HG03378 (cell line): ENCODE measurements around the gene NVL.

Experiments
- ATAC-seq: cut with Tn5 transposase; IDR thresholded peaks from one replicate; pipeline ENCODE4 v1.9.1; 2021; ENCODE audit warnings: mild to moderate bottlenecking, moderate library complexity; ENCODE audit not compliant: unreplicated experiment

Gene NVL

DNA sequence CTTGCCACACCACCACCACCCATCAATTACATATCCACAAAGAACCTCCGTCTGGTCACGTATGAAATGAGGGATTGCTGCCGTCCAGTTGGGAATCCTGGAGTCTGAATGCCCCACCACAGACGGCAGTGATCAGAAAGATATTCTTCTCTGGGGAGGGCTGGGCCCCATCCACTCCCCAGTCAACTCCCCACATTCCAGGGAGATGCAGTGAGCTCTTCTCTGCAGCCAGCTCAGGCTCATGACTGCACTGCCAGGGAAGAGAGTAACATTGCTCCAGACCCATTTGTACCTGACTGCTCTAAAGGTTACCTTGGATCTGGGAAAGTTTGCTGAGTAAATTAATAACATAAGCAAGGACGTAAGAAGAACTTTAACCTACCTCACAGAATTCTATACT is 128.6 kb downstream of the NVL start:
- no peak for ATAC-seq

DNA sequence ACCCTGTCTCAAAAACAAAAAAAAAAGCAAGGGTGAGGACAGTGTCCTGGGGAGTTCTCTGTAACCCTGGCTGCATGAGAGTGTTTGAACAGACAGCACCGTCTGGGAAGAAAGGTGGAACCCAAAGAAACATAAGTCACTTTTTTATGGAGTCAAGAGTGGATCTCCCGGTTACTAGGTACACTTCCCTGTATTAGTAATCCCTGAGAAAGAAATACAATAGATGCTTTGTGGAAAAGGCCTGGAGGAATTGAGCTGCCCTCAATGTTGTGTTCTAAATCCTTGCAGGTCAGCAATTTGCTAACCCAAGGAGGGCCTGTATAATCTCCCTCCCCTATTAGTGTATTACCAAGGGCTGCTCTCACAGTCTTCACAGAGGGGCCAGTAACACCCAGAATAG is 130.3 kb downstream of the NVL start:
- no peak for ATAC-seq

DNA sequence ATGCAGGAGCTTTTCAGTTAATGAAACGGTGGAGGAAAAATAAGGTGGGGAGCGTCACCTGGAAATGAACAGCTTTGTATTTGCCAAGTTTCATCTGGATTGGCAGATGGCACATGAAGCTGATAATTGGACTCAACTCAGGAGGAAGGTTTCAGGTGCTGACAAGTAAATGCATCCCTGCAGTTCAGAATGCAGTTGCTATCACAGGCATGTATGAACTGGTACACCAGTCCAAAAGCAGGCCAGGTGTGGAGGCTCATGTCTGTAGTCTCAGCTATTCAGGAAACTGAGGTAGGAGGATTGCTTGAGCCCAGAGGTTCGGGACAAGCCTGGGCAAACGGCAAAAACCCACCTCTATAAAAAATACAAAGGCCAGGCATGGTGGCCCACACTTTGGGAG is 131.4 kb downstream of the NVL start:
- no peak for ATAC-seq

DNA sequence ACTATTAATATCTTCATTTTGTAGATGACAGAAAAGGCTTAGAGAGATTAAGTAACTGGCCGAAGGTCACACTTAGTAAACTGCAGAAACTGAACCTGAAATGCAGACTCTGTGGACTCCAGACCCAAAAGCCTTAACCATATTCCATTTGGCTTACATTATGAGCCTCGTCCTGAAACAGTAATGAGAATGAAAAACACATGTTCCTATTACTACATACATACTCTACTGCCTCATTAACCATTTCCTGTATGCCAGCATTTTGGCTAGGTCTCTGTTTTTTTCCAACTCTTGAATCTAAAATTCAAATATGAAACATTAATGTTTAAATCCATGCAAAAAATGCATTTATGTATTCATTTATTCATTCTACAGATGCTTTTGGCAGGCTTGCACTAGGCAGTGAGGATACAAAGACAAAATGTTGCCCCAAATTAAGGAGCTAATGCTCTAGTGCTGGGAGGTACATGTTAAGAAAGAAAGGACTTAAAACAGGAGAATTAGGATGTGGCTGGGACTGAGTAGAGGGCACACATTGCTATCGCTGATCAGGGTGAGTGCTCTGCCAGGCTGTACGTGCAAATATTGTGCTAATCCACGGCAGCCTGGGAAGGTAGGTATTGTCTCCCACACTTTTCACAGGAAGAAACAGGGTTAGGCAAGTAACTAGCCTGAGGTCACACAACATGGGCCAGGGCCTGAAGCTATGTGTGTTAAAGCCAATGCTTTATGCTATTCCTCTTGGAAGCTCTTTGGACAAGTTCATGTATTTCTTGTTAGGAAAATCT is 133.0 kb downstream of the NVL start:
- ATAC-seq, result no peak

DNA sequence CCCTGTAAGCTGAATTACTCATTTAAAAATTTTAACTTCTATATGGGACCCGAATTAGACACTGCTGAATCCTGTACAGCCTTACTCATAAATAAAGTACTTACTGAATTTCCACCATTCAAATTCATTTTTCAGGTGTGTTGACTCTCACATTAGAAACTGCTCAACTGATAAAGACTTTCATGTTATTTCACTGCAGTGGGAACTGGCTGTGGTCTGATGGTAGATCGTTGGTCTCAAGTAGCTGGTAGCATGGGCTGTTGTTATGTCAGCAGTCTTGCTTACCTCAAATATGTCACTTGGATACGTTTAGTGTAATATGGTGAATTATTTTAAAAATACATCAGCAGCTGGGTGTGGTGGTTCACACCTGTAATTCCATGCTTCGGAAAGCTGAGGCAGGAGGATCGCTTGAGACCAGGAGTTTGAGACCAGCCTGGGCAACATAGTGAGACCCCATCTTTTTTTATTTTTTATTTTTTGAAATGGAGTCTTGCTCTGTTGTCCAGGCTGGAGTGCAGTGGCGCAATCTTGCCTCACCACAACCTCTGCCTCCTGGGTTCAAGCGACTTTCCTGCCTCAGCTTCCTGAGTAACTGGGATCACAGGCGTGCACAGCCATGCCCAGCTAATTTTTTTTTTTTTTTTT is 136.5 kb downstream of the NVL start:
- no peak for ATAC-seq

DNA sequence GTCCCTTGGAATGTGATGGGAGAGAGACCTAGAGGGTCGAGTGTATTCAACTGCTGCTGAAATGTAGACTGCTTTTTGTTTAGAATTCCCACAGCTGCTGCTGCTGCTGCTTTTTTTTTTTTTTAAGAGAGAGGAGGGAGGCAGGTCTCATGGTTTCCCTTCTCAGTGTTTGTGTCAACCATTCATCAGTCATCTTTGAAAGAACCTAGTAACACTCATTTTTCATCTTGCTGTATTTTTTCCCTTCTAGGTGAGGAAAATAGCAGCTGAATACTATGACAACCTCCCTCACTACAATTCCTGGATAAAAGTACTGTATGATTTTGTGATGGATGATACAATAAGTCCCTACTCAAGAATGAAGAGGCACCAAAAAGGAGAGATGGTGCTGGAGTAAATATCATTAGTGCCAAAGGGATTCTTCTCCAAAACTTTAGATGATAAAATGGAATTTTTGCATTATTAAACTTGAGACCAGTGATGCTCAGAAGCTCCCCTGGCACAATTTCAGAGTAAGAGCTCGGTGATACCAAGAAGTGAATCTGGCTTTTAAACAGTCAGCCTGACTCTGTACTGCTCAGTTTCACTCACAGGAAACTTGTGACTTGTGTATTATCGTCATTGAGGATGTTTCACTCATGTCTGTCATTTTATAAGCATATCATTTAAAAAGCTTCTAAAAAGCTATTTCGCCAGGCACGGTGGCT is 137.7 kb downstream of the NVL start:
- no peak for ATAC-seq

DNA sequence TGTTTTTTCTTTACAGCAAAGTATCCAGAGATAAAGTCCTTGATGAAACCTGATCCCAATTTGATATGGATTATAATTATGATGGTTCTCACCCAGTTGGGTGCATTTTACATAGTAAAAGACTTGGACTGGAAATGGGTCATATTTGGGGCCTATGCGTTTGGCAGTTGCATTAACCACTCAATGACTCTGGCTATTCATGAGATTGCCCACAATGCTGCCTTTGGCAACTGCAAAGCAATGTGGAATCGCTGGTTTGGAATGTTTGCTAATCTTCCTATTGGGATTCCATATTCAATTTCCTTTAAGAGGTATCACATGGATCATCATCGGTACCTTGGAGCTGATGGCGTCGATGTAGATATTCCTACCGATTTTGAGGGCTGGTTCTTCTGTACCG is 140.4 kb downstream of the NVL start:
- ATAC-seq, result no peak

DNA sequence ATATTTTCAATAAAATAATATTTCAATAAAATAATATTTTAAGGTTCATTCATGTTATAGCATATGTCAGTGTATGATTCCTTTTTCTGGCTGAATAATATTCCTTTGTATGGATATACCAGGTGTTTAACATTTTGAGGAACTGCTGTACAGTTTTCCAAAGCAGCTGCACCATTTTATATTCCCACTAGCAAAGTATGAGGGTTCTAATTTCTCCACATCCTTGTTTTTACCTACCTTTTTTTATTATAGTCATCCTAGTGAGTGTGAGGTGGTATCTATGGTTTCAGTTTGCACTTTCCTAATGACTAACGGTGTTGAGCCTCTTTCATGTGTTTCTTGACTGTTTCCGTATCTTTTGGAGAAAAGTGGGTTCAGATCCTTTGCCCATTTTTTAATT is 141.7 kb downstream of the NVL start:
- no peak for ATAC-seq

DNA sequence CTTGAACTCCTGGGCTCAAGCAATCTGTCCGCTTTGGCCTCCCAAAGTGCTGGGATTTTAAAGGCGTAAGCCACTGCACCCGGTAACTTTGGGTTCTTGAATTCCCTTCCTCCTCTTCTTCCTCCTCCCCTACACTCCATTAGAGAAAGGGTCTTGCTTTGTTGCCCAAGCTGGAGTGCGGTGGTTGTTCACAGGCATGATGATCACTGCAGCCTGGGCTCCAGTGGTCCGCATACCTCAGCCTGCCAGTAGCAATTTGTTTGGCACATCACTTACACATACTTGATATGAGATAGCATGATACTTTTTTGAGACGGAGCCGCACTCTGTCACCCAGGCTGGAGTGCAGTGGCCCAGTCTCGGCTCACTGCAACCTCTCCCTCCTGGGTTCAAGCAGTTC is 144.8 kb downstream of the NVL start:
- ATAC-seq, result no peak

DNA sequence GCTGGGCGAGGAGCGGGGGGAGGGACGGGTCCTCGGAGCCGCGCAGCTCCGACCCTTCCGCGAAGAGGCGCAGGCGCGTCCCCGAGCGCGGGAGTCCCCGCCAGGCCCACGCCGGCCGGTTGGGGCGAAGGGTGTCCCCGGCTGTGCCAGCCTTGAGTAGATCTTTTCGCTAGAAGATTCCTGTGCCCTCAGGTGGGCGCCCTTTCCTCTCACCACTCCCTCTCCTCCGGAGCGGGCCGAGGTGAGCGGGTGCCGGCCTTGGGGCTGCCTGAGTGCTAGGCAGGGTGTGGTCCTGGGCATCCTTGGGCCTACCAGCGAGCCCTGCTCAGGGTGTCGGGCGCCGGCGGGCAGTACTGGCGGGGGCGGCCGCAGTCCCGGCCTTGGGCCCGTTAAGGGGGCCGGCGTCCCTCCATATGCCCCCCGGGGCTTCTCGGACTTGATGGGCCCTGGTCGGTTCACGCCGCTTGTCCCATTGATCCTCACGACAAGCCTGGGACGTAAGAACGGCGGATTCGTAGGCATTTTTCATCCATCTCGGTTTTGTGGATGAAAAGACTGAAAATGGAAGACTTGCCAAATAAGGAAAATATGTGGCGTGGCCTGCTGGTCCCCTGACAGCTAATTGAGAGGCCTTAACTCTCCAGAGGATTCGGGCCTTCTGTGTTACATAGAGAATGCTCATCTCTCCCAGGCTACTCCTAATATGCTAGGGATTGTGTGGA is 146.2 kb downstream of the NVL start:
- peak; percentile 38 for ATAC-seq

DNA sequence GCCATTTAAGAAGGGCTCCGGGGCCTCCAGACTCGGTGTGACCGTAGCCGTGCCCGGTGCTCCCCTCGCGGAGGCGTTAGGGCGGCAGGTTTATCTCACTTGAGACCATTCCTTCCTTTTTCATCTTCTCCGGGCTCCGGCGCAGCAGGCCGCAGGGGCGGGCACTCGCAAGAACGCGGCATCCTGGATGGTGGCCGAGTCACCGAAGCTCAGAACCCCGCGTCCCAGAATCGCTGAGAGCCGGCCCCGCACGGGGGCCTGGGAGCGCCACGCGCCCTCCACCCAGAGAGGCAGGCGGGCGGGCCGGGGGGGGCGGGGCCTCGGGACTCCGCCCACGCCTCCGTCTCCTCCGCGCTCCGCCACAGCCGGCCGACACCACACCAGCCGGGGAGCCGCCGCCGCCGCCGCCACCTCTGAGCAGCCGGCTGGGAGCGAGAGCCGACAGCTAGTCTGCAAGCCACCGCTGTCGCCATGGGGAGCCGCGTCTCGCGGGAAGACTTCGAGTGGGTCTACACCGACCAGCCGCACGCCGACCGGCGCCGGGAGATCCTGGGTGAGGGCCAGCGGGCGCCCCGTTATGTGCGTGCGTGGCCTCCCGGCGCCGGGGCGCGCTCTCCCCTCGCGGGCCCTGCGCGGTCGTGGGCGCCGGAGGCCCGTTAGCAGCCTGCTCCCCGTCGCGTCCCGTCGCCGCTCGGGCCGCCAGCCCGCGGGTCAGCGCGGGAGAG is 146.9 kb downstream of the NVL start, which contains the start of gene DEGS1:
DEGS1 (plus strand) TSS at position 375 of the 725 bp plus-strand sequence; CDS start at position 472, 97 bp downstream.
- peak; percentile 42 for ATAC-seq

DNA sequence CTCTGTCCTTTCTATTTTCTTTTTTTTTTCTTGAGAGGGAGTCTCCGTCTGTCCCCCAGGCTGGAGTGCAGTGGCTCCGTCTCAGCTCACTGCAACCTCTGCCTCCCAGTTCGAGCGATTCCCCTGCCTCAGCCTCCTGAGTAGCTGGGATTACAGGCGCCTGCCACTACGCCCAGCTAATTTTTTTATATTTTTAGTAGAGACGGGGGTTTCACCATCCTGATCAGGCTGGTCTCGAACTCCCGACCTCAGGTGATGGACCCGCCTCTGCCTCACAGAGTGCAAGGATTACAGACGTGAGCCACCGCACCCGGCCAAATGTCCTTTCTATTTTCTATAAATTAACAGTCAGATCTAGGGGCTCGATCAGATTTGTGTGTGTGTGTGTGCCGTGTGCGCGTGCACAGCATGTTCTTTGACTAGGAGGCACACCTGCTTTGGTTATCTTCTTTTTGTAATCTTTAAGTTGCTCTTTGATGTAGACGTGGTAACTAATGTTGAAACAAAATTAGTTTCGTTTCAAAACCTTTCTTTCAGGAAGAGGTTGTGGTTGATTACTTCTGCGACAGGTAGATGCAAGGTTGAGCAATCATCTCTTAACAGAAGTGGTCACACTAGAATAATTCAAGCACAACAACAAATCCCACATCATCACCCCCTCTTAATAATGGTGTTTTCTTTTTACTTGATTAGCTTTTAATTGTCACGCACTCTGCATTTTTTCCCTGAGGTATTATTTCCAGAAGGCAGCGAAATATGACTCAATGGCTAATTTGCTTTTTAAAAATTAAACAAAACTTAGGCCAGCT is 147.7 kb downstream of the NVL start:
- ATAC-seq, result peak; percentile 50

DNA sequence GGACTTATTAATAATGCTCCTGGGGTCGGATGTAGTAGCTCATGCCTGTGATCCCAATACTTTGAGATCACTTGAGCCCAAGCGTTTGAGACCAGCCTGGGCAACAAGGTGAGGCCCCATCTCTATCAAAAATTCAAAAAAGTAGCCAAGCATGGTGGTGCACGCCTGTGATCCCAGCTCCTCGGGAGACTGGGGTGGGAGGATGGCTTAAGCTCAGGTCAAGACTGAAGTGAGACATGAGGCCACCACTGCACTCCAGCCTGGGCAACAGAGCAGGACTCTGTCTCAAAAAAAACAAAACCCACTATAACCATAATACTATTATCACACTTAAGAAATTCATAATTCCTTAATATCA is 148.5 kb downstream of the NVL start:
- no peak for ATAC-seq

DNA sequence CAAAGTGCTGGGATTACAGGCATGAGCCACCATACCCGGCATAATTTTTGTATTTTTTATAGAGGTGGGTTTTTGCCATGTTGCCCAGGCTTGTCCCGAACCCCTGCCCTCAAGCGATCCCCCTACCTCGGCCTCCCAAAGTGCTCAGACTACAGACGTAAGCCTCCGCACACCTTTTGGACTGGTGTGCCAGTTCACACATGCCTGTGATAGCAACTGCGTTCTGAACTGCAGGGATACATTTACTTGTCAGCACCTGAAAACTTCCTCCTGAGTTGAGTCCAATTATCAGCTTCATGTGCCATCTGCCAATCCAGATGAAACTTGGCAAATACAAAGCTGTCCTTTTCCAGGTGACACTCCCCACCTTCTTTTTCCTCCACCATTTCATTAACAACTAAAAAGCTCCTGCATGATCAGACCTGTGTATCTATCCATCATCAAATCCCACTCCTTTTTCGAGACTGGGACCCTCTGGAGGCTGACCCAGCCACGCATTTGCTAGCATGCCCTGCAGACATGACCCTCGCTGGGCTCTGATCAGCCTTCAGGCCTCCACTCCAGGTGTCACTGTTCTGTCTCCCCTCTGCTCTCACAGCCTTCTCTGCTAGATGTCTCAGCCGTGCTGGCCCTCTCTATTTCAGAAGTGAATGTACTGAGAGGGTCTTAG is 149.1 kb downstream of the NVL start:
- ATAC-seq, result no peak

DNA sequence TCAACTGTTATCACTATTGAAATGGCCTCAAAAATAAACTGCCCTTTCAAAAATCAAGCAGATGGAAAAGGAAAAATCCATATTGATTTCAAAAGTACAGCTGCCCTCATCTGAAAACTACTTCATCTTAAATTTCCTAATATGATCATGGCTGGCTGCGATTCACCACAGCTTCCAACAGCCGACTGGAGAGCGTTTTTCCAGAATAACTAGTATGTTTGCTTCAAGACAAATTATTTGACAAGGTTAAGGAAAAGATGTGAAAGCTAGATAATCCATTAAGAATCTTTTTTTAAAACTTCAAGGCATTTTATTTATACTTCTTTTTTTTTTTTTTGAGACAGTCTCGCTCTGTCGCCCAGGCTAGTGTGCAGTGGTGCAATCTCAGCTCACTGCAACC is 151.1 kb downstream of the NVL start:
- no peak for ATAC-seq

DNA sequence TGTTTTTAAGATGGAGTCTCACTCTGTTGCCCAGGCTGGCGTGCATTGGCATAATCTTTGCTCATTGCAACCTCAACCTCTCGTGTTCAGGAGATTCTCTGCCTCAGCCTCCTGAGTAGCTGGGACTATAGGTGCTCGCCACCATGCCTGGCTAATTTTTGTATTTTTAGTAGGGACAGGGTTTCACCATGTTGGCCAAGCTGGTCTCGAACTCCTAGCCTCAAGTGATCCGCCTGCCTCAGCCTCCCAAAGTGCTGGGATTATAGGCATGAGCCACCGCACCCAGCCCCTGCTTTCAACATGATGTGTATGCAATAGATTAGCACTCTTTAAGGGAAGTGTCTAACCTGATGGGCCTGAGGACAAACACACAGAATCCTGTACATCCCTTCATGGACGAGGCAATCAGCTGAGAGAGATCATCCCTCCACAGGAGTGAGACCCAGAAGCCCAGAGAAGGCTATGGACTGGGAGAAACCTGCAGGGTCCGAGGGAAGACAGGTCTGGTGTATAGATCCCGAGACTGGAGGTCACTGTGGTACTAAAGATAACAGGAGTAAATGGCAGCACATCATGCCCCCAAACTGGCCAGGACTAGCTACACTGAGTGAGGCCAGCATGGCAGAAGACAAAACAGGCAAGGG is 152.5 kb downstream of the NVL start:
- ATAC-seq, result no peak
